ENCODE measurements around the gene CUX1.
"Not testable (repeated sequence)": the region's sequence is repeated elsewhere in the genome, so short reads cannot be mapped to it uniquely, and the experiment has no call there.

Gene CUX1

DNA sequence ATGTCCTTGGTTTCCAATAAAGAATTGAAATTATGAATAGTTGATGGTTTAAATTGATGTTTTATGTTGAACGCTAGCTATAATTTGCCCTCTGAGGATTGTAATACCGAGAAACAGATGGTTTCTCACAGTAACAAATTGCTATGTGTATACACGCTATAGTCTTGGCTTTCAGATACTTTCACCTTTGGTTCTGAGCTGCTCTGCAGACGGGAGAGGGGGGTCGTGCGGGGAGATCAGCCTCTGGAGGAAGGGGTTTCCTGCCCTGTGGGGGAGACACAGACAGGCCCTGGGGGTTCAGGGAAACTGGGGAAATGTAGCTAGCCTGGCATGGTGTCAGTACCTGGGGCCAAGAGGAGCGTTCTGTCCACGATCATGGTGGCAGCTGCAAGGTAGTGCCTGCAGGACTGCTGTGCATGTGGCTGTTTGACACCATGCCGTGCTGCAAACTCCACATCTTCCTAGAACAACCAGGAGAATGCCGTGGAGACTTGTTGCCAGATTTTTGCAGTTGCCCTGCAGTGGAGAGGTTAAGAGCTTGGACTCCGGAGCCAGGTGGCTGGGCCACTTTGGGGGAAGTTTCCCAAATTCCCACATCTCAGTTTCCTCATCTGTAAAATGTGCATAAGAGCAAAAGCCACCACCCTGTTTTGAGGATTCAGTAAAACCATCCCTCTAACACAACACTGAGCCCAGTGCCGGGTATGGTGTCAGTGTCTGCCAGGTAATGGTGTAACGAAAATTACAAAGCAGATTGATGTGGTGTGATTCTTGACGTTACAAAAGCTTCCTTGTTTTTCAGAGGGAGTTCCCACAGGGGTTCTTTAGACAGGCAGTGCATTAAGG lies 167.9 kb downstream of the CUX1 start:
- DNase-seq (ENCODE audit: low read depth), result no peak

DNA sequence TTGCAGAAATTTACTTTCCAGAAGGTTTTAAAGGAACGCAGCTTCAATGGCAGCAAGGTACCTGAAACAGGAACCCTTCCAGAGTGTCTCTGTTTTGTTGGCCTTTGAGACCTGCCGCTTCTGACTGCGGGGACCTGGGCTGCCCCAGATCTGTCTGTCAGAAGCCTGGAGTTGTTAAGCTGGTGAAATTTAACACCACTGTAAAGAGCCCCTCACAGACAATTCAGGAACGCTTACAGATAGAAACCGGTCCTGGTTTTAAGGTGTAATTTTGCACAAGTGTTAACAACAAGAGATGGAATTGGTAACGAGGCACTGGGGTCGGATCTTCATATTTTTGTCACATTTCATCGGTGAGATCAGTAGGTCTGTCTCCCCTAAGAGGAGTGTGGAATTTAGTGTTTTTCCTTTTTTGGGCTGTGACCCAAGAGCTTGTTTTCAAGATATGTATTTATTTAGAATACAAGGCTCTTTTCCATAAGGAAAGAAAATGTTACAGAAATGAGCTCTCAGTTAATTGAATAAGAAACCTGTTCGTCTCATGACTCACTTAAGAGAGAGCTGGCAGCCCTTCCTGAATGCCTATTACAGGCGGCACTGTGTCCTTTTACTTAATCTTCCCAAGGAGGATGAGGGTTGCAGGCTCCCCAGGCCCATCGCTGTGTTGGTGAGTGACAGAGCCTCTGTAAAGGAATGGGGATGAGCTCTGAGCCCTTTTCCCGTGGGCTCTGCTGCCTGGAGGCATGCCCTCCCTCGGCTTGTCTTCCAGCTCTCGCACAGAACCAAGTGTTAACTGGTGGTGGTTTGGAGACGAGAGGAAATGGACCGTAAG lies 168.7 kb downstream of the CUX1 start:
- DNase-seq (ENCODE audit: low read depth), result no peak

DNA sequence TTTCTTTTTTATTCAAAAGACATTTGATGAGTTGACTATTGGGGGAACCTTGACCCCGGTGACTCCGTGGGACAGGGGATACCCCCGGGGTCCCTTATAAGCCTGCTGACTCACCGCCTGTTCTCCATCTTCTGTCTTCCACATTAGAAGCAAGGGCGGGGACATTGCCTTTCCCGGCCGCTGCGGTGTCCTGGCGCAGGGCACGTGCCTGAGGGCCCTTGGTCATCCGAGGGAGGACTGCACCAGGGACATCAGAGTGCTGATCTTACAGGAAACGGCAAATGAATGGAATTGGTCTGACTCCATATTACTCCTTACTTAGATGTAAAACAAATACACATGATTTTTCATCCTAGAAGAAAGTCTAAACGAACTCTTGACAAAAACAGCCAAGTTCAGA lies 170.1 kb downstream of the CUX1 start:
- no peak for DNase-seq (ENCODE audit: low read depth)

DNA sequence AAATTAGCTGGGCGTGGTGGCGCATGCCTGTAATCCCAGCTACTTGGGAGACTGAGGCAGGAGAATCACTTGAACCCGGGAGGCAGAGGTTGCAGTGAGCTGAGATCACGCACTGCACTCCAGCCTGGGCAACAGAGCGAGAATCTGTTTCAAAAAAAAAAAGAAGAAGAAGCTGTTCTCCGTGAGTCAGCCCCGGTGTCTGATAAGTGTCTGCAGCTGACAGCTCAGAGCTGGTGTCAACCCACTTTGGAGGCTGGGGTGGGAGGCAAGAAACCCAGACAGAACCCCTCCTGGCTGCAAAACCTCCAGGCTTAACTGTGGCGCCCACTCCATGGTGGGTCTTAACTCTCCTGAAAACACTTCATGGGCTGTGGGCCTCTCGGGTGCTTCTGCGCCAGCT lies 170.6 kb downstream of the CUX1 start:
- DNase-seq (ENCODE audit: low read depth), result not testable (repeated sequence)

DNA sequence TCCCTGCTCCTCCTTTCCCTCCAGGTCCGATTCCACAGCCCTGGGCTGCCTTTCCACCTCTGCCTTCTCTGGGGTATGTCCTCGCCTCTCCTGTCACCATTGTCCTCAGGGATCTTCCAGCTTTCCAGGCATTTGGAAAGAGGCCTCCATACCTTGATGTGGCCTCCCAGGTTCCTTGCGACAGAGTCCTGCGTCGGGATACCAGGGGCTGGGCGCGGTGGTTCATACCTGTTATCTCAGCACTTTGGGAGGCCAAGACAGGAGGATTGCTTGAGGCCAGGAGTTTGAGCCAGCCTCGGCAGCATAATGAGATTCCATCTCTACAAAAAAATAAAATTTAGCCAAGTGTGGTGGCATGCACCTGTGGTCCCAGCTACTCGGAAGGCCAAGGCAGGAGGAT lies 171.1 kb downstream of the CUX1 start:
- no peak for DNase-seq (ENCODE audit: low read depth)

DNA sequence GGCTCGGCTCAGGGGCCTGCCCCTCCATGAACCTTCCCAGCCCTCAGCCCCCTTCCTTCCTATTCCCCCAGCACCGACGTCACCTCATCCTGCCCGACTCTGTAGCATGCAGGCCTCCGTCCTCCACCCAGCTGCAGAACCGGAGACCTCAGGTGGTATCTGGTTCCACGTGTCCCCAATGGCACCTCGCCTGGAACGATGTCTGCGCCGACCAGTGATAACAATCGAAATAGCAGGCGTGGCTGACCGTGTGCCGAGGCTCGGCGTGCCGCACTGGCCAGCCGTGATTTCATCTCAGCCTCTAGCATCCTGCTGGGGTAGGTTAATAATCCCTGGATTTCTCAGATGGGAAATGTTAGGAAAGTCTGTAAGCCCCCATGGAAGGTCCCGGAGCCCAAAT lies 171.7 kb downstream of the CUX1 start:
- DNase-seq (ENCODE audit: low read depth), result no peak

DNA sequence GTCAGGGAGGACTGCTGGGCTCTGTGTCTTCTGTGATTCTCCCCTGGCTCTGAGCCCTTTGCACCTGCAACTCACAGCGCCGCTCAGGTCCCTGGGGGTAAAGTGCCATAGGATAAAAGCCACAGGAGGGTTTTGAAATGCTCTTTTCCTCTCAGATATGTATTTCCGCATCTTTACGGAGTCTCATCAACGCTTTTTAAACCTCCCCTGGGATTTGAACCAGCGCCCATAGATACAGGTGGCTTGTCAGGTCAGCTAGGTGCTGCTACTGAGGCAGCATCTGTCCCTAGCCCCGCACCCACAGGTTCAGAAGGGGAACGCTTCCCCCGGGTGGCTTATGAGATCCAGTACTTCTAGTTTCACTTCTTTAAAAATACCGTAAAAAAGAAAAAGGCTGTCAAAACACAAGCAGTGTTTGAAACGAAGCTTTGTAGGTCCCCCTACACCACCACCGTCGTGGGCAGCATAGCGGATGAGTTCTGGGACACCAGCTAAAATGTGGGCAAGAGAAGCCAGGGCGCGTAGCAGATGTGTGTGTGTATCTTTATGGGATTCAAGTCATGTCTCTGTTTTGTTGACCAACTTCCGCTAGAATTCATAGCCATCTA lies 173.5 kb downstream of the CUX1 start:
- no peak for DNase-seq (ENCODE audit: low read depth)

DNA sequence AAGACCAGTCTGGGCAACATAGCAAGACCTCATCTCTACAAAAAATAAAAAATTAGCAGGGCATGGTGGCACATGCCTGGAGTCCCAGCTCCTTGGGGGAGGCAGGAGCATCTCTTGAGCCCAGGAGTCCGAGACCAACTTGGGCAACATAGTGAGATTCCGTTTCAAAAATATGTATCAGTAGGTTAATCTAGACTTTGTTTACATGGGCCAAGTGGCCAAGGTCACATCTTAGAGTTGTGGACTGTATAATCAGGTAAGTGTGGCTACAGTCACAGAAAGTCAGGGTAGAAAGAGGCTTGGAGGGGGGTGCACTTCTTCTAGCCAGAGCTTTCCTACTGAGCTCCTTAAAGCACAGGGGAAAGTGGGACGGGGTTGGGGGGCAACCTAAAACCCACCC lies 174.4 kb downstream of the CUX1 start:
- no peak for DNase-seq (ENCODE audit: low read depth)

DNA sequence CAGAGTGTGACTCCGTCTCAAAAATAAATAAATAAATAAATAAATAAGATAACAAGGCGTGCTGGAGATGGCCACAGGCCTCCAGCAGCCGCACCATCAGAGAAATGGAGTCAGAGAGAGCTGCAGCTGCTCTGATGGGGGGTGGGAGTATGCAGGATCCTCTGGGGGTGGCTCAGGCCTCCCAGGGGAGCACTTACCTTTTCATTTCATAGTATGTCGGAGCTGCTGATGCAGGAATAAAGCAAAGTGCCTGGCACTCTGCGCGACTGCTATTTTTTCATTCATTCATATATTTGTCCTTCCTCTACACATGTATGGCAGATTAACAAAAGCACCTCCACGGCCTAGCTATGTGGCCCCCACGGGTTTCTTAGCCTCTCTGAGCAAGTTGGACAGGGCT lies 175.9 kb downstream of the CUX1 start:
- no peak for DNase-seq (ENCODE audit: low read depth)

DNA sequence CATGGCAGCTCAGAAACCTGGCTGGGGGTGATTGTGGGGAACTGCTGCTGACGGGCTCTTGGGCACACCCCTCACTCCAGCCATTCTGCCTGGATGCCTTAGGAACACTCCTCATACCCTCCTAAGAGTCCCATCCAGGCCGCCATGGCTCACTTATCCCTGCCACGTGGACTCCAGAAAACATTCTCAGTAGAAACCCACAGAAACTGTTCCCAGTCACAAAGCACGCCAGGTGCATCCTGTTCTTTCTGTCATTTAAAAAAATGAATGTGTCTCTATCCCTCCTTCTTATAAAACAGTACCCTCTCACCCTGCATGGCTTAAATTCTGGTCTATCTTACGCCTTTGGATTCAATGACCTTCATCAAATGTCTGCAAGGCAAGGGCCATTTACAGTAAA lies 177.7 kb downstream of the CUX1 start:
- DNase-seq (ENCODE audit: low read depth), result no peak

DNA sequence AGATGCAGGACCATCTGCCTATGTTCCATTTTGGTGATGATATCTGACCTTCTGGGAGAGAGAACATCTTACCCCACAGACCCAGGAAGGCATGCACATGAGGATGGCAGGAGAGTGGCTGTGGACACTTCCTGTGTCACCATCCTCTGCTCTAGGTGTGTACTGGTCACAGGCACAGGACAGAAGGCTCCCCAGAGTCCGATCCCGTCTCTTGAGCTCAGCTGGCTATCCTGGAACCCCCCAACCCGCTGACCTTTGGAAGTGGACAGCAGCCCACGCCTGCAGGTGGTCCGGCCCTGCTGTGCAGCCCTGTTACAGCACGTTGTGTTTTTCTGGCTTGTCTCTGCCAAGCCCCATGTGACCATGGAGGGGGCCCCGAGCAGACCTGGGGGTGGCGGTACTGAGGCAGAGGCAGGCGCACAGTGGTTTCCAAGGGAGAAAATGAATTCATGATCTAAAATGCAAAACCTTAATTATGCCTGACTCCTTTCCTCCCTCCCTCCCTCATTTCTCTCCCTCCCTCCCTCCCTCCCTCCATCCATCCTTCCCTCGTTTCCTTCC lies 178.8 kb downstream of the CUX1 start:
- no peak for DNase-seq (ENCODE audit: low read depth)

DNA sequence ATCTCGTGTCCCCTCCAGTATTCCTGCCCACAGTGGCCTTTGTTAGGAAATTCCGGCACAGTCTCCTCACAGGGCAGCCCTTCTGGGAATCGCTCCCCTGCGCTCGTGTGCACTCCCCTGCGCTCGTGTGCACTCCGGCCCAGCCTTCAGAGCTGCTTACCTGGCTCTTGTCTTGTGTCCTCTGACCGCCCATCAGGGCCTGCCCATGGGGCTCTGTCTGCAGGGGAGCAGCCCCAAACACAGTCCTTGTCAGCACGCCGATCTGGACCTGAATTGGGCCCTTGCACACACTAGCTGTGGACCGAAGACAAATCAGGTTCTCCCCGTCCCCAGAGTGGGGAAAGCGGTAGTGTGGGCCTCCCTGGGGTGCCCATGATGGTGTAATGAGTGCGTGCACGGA lies 179.4 kb downstream of the CUX1 start:
- DNase-seq (ENCODE audit: low read depth), result no peak

DNA sequence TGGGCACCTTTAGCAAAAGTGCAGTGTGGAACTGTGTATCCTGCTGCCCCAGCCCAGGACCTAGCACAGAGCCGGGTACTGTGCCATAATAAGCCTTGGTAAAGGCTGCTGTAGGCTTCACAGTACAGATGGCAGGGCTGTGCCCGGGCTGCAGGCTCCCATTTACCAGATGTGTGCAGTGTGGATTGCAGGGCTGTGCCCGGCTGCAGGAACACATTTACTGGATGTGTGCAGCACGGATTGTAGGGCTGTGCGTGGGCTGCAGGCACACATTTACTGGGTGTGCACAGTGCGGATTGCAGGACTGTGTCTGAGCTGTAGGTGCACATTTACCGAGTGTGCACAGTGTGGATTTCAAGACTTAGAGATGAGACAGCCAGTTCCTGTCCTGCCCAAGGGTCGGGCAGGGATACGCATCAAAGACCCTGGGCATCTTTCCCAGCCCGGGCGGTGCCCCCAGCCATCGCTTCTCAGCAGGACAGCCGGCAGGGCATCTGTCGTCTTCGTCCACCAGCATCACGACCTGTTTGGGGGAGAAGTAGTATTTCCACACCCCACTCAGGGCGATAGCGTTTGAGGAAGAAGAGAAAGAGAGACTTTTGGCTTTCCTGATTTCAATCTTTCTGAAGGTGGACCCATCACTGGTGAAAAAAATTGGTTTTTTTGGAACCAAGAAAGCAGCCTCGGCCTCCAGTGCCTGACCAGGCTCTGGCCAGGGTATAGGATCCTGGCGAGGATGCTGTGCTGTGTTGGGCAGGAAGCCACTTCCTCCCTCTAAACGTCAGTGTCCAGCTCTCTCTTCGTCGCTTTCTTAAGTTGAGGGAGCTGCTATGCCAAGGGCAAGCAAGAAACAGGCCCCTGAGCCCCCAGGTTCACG lies 180.8 kb downstream of the CUX1 start:
- DNase-seq (ENCODE audit: low read depth), result no peak

DNA sequence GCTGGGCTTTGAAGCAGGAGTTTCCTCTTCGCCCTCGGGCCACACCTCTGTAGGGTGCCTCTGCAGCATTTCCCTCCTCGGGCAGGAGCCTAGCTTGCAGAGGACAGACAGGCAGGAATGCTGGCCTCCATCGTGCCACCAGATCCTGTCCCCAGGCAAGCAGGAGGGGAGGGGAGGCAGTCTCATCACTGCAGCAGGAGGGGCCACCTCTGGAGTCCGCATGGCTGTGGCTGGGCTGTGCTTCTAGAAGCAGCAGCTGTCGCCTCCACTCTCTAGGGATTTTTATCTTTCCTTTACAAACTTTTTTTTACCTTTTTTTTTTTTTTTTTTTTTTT lies 181.4 kb downstream of the CUX1 start:
- DNase-seq (ENCODE audit: low read depth), result no peak

DNA sequence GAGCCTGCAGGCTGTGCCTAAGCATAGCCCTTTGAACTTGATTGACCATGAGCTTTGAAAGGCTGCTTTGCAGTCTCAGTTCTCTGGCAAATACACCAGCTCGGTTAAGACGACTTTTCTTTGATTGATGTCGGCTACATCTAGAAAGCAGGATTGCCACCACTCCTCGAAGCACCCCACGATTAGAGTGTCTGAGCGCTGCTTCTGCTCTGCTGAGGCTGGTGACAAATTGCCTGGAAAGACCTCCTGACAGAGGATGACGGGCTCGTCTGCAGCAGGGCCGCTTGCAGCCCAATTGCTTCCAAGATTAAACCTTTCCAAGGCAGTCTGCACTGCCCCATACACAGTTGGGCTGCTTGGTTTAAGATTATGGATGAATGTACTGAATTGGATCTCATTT lies 182.0 kb downstream of the CUX1 start:
- DNase-seq (ENCODE audit: low read depth), result no peak

DNA sequence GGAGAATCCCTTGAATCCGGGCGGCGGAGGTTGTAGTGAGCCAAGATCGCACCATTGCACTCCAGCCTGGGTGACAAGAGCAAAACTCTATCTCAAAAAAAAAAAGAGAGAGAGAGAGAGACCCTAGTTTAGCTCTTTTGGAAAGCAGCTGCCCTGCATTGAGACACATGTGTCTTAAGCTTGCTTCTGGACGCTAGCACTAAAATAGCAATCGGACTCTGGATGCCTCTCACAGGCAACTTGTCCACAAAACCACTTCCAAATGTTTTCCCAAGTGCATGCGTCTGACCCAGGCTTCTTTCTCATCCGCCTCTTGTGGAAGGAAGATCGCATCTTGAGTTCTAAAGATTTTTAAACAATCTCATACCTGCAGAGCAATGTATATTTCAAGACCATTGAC lies 182.7 kb downstream of the CUX1 start:
- DNase-seq (ENCODE audit: low read depth), result no peak

DNA sequence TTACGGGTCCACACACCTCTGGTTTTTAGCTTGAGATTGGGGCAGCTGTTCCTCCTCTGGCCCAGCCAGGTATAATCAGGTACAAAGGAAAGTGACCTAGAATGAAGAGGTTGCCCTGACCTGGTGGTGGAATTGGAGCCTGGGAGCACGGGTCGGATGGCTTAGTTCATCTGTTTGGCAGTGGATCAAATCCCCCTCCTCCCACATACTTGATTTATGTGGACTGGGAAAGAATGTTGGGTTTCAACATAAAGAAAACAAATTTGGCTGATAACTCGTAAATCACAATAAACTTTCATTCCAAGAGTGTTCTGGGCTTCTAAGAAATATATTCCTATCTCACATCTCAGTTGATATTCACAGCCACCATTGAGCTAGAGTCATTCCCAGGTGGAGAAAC lies 186.8 kb downstream of the CUX1 start:
- DNase-seq (ENCODE audit: low read depth), result no peak

DNA sequence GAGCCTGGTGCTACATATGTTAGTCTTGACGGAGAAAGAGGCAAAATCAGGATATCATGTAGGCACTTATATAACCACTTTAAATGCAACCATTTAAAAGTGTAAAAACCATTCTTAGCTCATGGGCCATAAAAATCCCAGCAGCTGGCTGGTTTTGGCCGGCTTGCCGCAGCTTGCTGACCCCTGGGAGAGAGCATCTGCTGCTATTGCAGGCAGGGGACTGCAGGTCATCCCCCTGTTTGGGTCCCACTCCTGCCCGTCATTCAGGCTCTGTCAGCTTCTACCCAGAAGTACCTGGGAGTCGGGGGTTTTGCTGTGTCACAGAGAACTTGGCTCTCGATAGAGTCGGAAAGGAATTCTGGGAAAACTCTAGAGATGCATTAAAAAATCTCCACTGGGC lies 187.4 kb downstream of the CUX1 start:
- DNase-seq (ENCODE audit: low read depth), result no peak

DNA sequence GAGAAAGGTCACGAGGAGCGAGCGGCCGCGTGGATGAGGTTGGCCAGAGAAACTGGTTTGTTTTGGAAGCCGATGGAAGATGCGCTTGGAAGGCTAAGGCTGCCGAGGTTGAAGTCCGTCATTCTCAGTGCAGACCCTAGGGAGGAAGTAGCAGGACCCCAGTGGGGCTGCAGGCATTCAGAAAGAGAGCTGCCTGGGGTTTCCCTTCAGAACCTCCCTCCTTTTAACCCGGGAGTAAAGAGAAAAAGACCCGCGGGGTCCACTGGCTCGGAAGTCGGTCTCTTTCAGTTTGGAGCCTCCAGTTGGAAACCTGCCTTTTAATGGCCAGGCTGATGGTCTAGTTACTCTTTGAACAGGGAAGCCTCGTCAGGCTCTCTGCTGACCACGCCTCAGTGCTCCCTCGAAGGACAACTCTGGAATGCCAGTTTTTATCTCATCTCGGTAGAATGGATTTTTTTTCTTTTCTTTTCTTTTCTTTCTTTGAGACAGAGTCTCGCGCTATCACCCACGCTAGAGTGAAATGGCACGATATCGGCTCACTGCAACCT lies 188.6 kb downstream of the CUX1 start:
- DNase-seq (ENCODE audit: low read depth), result no peak

DNA sequence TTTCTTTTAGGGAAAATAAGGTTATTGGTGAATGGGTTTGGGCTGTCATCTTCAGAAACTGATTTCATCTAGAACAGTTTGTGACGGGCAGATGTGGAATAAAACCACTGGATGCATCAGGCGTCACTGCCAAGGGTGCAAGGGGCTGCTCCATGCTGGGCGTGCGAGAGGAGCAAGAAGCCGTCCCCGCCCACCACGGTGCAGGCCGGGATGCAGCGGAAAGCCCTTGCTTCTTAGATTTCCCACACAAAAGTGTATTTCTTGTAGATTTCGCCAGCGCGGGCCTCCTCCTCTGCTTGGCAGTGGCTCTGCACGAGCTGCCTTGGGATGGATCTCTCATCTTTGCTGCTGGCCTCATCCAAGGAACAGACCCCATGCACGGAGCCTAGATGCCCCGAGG lies 189.3 kb downstream of the CUX1 start:
- DNase-seq (ENCODE audit: low read depth), result no peak

DNA sequence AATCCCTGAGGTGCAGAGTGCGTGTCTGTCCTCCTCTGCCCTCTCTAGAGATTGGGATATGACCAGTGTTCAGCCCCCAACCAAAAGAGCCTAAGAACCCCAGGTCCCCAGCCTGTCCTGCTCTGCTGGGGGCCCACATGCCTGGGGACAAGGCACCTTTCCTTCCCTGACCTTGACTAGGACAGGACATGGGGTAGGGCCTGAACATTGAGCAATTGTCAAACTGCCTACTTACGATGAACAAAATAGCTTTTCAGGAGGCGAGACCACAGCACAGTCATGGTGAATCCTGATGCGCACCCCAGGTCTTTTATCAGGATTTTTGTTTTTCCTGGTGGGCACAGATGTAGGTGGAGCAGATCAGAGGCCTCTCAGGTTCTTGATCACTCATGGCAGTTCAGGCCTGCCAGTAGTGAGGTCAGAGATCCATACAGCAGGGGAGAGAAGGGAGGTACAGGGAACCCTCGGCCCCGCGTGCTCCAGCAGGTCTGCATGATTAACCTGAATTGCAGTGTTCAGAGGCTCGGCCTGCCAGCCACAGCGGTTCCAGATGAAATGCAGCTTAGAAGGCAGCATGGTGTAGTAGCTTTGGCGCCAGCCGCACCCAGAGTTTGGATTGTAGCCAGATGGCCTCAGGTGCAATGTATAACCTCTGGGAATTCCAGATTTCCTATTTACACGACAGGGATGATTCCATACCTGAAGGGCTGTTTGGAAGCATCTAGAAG lies 191.3 kb downstream of the CUX1 start:
- DNase-seq (ENCODE audit: low read depth), result no peak

All from stimulated activated CD8-positive, alpha-beta memory T cell treated with anti-CD3 and anti-CD28 coated beads, Interleukin-12 subunit alpha, Interleukin-12 subunit beta, amount 100 ng/mL, for 1 hour (primary cell).